Panc1 (cell line): Measurements from ENCODE around the gene PRKCZ. TPM values are rescaled to one million over a fixed set of nuclear protein-coding genes. Genes with fewer than 3 reads are reported as not detected.

Experiments used
- ATAC-seq: fragments of 200-7000 bp; cut with Tn5 transposase; 2 replicates; pipeline ENCODE4 v1.9.1; 2020; ENCODE audit warnings: mild to moderate bottlenecking, moderate library complexity
- BruUV-seq: library from RNA; stranded (reverse); fragments of 400-500 nt; replicated peaks from 2 replicates; lab custom pipeline; 2021; lab: Mats Ljungman, UMichigan
- CTCF ChIA-PET: fragments of 300-600 bp; sonication (Branson Sonifier 250); formaldehyde crosslinking; loops from one replicate; lab custom pipeline; 2022; ENCODE audit warnings: antibody characterized with exemption; lab: Charles Lee
- POLR2A ChIA-PET: fragments of 300-600 bp; sonication (Branson Sonifier 250); formaldehyde crosslinking; loops from one replicate; lab custom pipeline; 2022; ENCODE audit warnings: antibody characterized with exemption; lab: Charles Lee
- DNase-seq: peaks from one replicate; pipeline ENCODE4 v3.0.0-alpha.2; 2010; ENCODE audit warnings: low read depth, low spot score
- H3K27ac ChIP-seq: 2 replicates; pipeline ENCODE4 v1.5.1; 2011; ENCODE audit warnings: mild to moderate bottlenecking, low read length, inconsistent platforms
- H3K27me3 ChIP-seq: fragments of 200-500 bp; sonication (Bioruptor generic); 2 replicates; pipeline ENCODE4 v1.6.0; 2014; ENCODE audit warnings: low read length, inconsistent platforms; ENCODE audit not compliant: control insufficient read depth, insufficient read depth
- H3K36me3 ChIP-seq: fragments of 200-500 bp; sonication (Bioruptor generic); 2 replicates; pipeline ENCODE4 v1.5.1; 2014; ENCODE audit warnings: inconsistent platforms, mild to moderate bottlenecking, low read length, moderate library complexity; ENCODE audit not compliant: control insufficient read depth, insufficient read depth
- H3K4me1 ChIP-seq: 2 replicates; pipeline ENCODE4 v1.5.1; 2011; ENCODE audit warnings: inconsistent platforms, mild to moderate bottlenecking, low read length, moderate library complexity; ENCODE audit not compliant: control insufficient read depth, insufficient read depth
- H3K4me3 ChIP-seq, 2 experiments: 2 replicates each; pipeline ENCODE4 v1.5.1; 2011 to 2012; ENCODE audit warnings: low read depth in 2 of 2, low read length in 2 of 2, mild to moderate bottlenecking in 2 of 2, inconsistent platforms in 1 of 2, moderate library complexity in 1 of 2
- H3K9me3 ChIP-seq: fragments of 200-500 bp; sonication (Bioruptor generic); 2 replicates; pipeline ENCODE4 v1.5.1; 2014; ENCODE audit warnings: low read depth, mild to moderate bottlenecking, inconsistent platforms, low read length, moderate library complexity; ENCODE audit not compliant: control insufficient read depth, insufficient read depth
- POLR2AphosphoS5 ChIP-seq: IDR thresholded peaks from 2 replicates; pipeline ENCODE4 v1.6.1; 2012; ENCODE audit warnings: mild to moderate bottlenecking, low read depth, low read length, moderate library complexity
- SIN3A ChIP-seq: IDR thresholded peaks from 2 replicates; pipeline ENCODE4 v1.6.1; 2012; ENCODE audit warnings: low read depth, mild to moderate bottlenecking, low read length, moderate library complexity, borderline replicate concordance; ENCODE audit not compliant: insufficient read depth
- TCF7L2 ChIP-seq: IDR thresholded peaks from 2 replicates; pipeline ENCODE4 v1.6.1; 2011; ENCODE audit warnings: mild to moderate bottlenecking, low read depth, low read length, inconsistent platforms
- in situ Hi-C: cut with HindIII; loops from 2 replicates; pipeline ENCODE4 v1.10.0; 2016; ENCODE audit warnings: low sequenced_read_pairs, low pct_unique_long_range_greater_than_20kb
- intact Hi-C: fragments of 100-400 bp; cut with micrococcal nuclease; formaldehyde crosslinking; loops from one replicate; pipeline ENCODE4 v1.10.0; 2022; ENCODE audit not compliant: unreplicated experiment
- total RNA-seq: library from RNA; stranded (reverse); gene quantifications from one replicate; pipeline ENCODE4 v1.2.1, GENCODE V29; 2021; ENCODE audit not compliant: unreplicated experiment
- TF ChIP-seq, protein P1 (sequence below), 2 experiments: IDR thresholded peaks; 2 replicates each; pipeline ENCODE4 v1.6.1; 2011 to 2012; ENCODE audit warnings: low read depth in 2 of 2, control low read depth in 1 of 2, low read length in 1 of 2, mild to moderate bottlenecking in 1 of 2, moderate library complexity in 1 of 2; ENCODE audit not compliant: insufficient read depth in 1 of 2
- TF ChIP-seq, protein P2 (sequence below): fragments of 450-650 bp; IDR thresholded peaks from 2 replicates; pipeline ENCODE4 v1.5.1; 2017; ENCODE audit warnings: mild to moderate bottlenecking

PRKCZ gene
- total RNA-seq, 1 experiment from 2014 or later: 26.7 TPM

DNA sequence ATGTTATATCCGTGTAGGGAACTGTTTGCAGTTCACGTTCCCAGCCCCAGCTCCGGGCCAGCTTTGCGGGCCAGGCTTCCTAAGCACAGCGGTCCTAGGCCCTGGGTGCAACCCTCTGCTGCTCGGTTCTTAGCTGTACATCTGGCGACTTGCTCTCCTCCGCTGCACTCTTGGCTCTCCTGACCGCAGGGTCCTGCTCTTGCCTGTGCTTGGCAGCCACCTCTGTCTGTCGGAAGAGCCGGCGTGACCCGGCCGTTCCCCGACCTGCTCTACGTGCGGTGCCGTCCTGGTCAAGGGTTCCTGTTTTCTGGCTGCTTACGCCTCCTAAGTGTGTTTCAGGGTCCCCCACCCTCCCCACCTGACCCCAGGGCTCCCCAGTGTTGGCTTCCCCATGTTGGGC is 107.6 kb downstream of the PRKCZ start:
- H3K36me3 ChIP-seq: no peaks in the 10 kb centered on the region
- in situ Hi-C loops: no loop called here
- CTCF ChIA-PET: interaction anchor here (0.6 to 0.9 kb wide), 2 partner anchors 10 to 1609 kb away, joined by 3 to 9 read pairs; no protein-coding TSS in a partner anchor
- intact Hi-C loops: no loop called here
- POLR2A ChIA-PET: no interaction called here
- ATAC-seq: no peak
- no TSS peak for BruUV-seq
- TF ChIP-seq, protein P1, sequence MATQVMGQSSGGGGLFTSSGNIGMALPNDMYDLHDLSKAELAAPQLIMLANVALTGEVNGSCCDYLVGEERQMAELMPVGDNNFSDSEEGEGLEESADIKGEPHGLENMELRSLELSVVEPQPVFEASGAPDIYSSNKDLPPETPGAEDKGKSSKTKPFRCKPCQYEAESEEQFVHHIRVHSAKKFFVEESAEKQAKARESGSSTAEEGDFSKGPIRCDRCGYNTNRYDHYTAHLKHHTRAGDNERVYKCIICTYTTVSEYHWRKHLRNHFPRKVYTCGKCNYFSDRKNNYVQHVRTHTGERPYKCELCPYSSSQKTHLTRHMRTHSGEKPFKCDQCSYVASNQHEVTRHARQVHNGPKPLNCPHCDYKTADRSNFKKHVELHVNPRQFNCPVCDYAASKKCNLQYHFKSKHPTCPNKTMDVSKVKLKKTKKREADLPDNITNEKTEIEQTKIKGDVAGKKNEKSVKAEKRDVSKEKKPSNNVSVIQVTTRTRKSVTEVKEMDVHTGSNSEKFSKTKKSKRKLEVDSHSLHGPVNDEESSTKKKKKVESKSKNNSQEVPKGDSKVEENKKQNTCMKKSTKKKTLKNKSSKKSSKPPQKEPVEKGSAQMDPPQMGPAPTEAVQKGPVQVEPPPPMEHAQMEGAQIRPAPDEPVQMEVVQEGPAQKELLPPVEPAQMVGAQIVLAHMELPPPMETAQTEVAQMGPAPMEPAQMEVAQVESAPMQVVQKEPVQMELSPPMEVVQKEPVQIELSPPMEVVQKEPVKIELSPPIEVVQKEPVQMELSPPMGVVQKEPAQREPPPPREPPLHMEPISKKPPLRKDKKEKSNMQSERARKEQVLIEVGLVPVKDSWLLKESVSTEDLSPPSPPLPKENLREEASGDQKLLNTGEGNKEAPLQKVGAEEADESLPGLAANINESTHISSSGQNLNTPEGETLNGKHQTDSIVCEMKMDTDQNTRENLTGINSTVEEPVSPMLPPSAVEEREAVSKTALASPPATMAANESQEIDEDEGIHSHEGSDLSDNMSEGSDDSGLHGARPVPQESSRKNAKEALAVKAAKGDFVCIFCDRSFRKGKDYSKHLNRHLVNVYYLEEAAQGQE (IDR thresholded peaks at IDR 0.05; ENCODE audit: insufficient read depth in 1 of 2, low read depth in 2 of 2, low read length in 1 of 2): no peak
- TF ChIP-seq POLR2AphosphoS5: no peak
- TF ChIP-seq TCF7L2: no peak
- TF ChIP-seq, protein P2, sequence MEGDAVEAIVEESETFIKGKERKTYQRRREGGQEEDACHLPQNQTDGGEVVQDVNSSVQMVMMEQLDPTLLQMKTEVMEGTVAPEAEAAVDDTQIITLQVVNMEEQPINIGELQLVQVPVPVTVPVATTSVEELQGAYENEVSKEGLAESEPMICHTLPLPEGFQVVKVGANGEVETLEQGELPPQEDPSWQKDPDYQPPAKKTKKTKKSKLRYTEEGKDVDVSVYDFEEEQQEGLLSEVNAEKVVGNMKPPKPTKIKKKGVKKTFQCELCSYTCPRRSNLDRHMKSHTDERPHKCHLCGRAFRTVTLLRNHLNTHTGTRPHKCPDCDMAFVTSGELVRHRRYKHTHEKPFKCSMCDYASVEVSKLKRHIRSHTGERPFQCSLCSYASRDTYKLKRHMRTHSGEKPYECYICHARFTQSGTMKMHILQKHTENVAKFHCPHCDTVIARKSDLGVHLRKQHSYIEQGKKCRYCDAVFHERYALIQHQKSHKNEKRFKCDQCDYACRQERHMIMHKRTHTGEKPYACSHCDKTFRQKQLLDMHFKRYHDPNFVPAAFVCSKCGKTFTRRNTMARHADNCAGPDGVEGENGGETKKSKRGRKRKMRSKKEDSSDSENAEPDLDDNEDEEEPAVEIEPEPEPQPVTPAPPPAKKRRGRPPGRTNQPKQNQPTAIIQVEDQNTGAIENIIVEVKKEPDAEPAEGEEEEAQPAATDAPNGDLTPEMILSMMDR: no peak
- TF ChIP-seq SIN3A: no peak
- H3K4me3 ChIP-seq: no peak overlapping the region
- no peaks in the 10 kb centered on the region for H3K27me3 ChIP-seq
- H3K27ac ChIP-seq: no peak overlapping the region
- no peak for DNase-seq
- H3K9me3 ChIP-seq: no peaks in the 10 kb centered on the region
- no peaks in the 10 kb centered on the region for H3K4me1 ChIP-seq

DNA sequence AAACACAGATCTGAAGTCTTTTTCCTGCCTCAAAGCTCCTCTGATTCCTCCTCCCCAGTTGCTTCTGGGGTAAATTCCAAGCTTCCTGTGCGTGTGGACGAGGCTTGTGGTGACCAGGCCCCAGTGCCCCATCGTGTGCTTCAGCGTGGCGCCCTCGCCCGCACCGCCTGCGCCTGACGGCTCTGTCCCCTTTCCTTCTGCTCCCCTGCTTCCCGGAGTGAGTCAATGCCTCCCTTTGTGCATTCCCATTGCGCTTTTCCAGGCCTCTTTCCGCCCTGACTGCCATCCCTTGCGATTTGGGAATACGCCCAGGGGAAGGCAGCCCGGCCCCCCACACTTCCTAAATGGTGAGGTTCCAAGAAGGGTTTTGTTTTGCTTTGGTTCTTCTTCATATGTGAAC is 108.1 kb downstream of the PRKCZ start:
- Histone ChIP-seq H3K4me3 (no peak overlapping the region), H3K27me3 (no peaks in the 10 kb centered on the region), H3K27ac (no peak overlapping the region), H3K9me3 (no peaks in the 10 kb centered on the region), H3K36me3 (no peaks in the 10 kb centered on the region), H3K4me1 (no peaks in the 10 kb centered on the region)
- ChIA-PET POLR2A (no interaction called here), CTCF (interaction anchor here (0.6 kb wide), 1 partner anchor 1608 kb away, joined by 9 read pairs; no protein-coding TSS in a partner anchor)
- no peak for DNase-seq
- no peak for TF ChIP-seq SIN3A
- TF ChIP-seq POLR2AphosphoS5: no peak
- no peak for TF ChIP-seq TCF7L2
- TF ChIP-seq, protein P1 (IDR thresholded peaks at IDR 0.05; ENCODE audit: insufficient read depth in 1 of 2, low read depth in 2 of 2, low read length in 1 of 2): no peak
- TF ChIP-seq, protein P2: no peak
- BruUV-seq: no TSS peak
- ATAC-seq: no peak
- intact Hi-C loops (no loop called here), in situ Hi-C loops (no loop called here)
